NCI-H187 (cell line): ENCODE data around the gene ZDHHC11B.

Experiments used
- DNase-seq, 2 experiments: peaks; one replicate each; lab custom pipeline; 2025; lab: John Stamatoyannopoulos, UW

Gene ZDHHC11B

DNA sequence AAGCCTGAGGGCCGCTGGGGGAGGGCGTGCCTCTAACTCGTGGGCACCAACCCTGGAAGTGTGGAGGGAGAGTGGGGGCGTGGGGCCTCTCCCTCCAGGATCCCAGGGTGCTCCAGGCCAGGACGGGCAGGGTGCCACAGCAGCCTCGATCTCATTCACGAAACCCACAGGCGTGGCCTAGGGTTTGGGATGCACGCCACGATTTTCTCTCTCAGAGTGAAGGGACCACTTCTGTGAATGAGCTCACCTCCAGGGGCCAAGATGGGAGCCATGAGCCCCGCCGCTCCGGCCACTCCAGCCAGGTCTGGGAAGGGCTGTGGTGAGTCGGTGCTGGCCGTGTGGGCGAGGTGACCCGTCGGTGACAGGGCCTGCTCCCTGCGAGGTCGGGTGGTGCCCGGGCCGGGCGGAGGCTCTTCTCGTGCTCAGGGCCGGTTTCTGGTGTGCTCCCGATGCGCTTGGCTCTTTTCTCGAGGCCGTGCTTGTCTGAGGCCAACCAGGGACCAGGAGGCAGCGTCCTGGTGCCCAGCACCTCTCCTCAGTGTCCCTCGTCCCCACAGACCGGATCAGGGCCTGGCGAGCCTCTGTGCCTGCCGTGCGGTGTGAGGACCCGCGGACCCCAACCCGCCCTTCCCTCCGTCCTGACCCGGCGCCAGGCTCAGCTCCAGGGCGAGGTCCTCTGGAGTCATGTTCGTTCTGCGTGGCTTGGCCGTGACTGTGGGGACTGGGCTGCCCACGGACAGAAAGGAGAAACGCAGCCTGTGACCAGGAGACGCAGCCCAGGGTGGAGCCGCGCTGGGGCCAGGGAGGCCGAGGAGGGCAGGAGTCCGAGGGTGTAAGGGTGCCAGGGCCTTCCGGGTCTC is 122.4 kb downstream of the ZDHHC11B start:
- no peak for DNase-seq

DNA sequence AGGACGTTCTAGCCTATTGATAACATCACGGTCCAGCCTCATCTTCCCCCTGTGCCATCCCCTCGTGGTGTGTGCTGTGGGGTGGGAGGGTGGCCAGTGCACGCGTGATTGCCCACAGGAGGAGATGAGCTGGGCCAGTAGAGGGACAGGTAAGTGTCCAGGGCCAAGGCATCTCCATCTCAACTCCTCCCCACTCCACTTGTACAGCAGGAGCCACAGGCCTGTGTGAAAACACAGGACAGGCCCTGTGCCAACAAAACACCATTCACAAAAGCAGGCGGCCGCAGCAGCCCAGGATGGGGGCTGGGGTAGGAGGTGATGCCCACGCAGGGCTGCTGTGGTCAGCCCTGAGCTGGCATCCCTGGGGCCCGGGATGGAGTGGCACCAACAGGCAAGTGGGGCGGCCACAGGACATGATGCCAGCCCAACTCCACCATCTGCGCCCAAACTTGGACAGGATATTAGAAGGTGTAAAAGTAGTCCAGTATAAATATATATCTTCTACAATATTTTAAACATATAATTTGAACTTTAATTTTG is 124.0 kb downstream of the ZDHHC11B start:
- no peak for DNase-seq
